HL-60 (cell line): ENCODE measurements around the gene GP2.

Source experiments
- GABPA ChIP-seq: IDR thresholded peaks from 2 replicates; pipeline ENCODE4 v1.6.1; 2012; ENCODE audit warnings: low read depth
- TF ChIP-seq, protein P1 (sequence below): IDR thresholded peaks from one replicate; pipeline ENCODE4 v1.5.1; 2011; ENCODE audit warnings: low read length, control low read depth, inconsistent platforms; ENCODE audit not compliant: insufficient read depth

DNA sequence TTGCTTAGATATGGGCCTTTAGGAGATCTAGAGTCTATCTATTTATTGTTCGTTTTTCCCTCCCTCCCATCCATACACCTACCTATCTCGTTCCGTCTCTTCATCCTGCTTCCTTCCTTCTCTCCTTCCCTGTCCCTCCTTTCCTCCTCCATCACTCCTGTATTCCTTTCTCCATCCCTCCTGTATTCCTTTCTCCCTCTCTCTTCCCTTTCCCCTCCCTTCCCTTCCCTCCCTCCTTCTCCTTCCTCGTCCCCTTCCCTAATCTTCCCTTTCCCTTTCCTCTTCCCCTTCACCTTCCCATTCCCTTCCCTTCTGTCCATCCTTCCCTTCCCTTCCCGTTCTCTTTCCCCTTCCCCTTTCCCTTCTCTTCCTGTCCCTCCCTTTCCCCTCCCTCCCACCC lies 10.6 kb downstream of the GP2 start:
- TF ChIP-seq, protein P1, sequence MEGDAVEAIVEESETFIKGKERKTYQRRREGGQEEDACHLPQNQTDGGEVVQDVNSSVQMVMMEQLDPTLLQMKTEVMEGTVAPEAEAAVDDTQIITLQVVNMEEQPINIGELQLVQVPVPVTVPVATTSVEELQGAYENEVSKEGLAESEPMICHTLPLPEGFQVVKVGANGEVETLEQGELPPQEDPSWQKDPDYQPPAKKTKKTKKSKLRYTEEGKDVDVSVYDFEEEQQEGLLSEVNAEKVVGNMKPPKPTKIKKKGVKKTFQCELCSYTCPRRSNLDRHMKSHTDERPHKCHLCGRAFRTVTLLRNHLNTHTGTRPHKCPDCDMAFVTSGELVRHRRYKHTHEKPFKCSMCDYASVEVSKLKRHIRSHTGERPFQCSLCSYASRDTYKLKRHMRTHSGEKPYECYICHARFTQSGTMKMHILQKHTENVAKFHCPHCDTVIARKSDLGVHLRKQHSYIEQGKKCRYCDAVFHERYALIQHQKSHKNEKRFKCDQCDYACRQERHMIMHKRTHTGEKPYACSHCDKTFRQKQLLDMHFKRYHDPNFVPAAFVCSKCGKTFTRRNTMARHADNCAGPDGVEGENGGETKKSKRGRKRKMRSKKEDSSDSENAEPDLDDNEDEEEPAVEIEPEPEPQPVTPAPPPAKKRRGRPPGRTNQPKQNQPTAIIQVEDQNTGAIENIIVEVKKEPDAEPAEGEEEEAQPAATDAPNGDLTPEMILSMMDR = no peak
- no peak for TF ChIP-seq GABPA
